ENCODE results near the gene DCT. TPM values are rescaled to one million over a fixed set of nuclear protein-coding genes. Genes with fewer than 3 reads are reported as not detected.
"Not testable (repeated sequence)": the region's sequence is repeated elsewhere in the genome, so short reads cannot be mapped to it uniquely, and the experiment has no call there.

DCT gene
- not detected in 2 replicates for total RNA-seq (2021)
- not detected for Bru-seq, nascent RNA
- percentile 6 among the genes with signal in this experiment for BruChase-seq, experiment 1, labeled RNA remaining after a 2-hour chase
- percentile 7 among the genes with signal in this experiment for BruChase-seq, experiment 2, labeled RNA remaining after a 6-hour chase
- long read RNA-seq: 0 reads

GRCh38 chr13:94479616-94480015 lies at the start of gene DCT:
Gene DCT (minus strand): TSS chr13:94479682. CDS start chr13:94479255, 427 bp downstream.
- Histone ChIP-seq H3K36me3 (ENCODE audit: insufficient read depth, low read length, poor library complexity, severe bottlenecking) (no peaks in the 10 kb centered on the region), H3K4me3 (ENCODE audit: low read depth, low read length, poor library complexity, severe bottlenecking) (no peak within 1 kb of the TSS), H3K27ac (ENCODE audit: low read depth, low read length, poor library complexity, severe bottlenecking) (no peak within 1 kb of the TSS), H3K27me3 (replicated peaks; ENCODE audit: insufficient read depth, low read depth, low read length, poor library complexity) (no peaks in the 10 kb centered on the region), H3K9me3 (ENCODE audit: low read depth, low read length, poor library complexity, severe bottlenecking) (no peaks in the 10 kb centered on the region), H3K4me1 (ENCODE audit: insufficient read depth, low read length, poor library complexity, severe bottlenecking) (peaks cover 5% of the 10 kb centered on the region)
- TF ChIP-seq CTCF (conservative IDR thresholded peaks at IDR 0.05; ENCODE audit: low read depth, low read length): no peak
- no peak for TF ChIP-seq EZH2 (IDR thresholded peaks at IDR 0.05; ENCODE audit: borderline replicate concordance, low read depth, low read length, poor library complexity, severe bottlenecking)
- intact Hi-C loops (cut with micrococcal nuclease; ENCODE audit: unreplicated experiment): no loop called here
- no TSS peak for BruUV-seq (replicated peaks)
- CTCF ChIA-PET: no interaction called here
- no peak for DNase-seq (ENCODE audit: low spot score)
- POLR2A ChIA-PET (ENCODE audit: low non-redundant PET): no interaction called here

DNA sequence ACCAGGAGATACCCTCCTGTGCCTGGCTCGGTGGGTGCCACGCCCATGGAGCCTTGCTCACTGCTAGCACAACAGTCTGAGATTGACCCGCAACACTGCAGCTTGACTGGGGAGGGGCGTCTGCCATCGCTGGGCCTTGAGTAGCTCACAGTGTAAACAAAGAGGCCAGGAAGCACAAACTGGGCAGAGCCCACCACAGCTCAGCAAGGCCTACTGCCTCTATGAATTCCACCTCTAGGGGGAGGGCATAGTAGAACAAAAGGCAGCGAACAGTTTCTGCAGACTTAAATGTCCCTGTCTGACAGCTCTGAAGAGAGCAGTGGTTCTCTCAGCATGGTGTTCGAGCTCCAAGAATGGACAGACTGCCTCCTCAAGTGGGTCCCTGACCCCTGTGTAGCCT lies 47.5 kb upstream of the DCT start:
- H3K36me3 ChIP-seq (ENCODE audit: insufficient read depth, low read length, poor library complexity, severe bottlenecking); intact Hi-C loops (cut with micrococcal nuclease; ENCODE audit: unreplicated experiment); CTCF ChIA-PET; H3K4me1 ChIP-seq (ENCODE audit: insufficient read depth, low read length, poor library complexity, severe bottlenecking); DNase-seq (ENCODE audit: low spot score); H3K4me3 ChIP-seq (ENCODE audit: low read depth, low read length, poor library complexity, severe bottlenecking); H3K27me3 ChIP-seq (replicated peaks; ENCODE audit: insufficient read depth, low read depth, low read length, poor library complexity); H3K9me3 ChIP-seq (ENCODE audit: low read depth, low read length, poor library complexity, severe bottlenecking); H3K27ac ChIP-seq (ENCODE audit: low read depth, low read length, poor library complexity, severe bottlenecking); BruUV-seq (replicated peaks); POLR2A ChIA-PET (ENCODE audit: low non-redundant PET): not testable (repeated sequence)

GRCh38 chr13:94525781-94526180 lies 46.3 kb upstream of the DCT start:
- POLR2A ChIA-PET (ENCODE audit: low non-redundant PET): no interaction called here
- Histone ChIP-seq H3K27ac (ENCODE audit: low read depth, low read length, poor library complexity, severe bottlenecking) (no peak overlapping the region), H3K4me1 (ENCODE audit: insufficient read depth, low read length, poor library complexity, severe bottlenecking) (no peaks in the 10 kb centered on the region), H3K27me3 (replicated peaks; ENCODE audit: insufficient read depth, low read depth, low read length, poor library complexity) (peaks cover 3% of the 10 kb centered on the region), H3K36me3 (ENCODE audit: insufficient read depth, low read length, poor library complexity, severe bottlenecking) (no peaks in the 10 kb centered on the region), H3K9me3 (ENCODE audit: low read depth, low read length, poor library complexity, severe bottlenecking) (no peaks in the 10 kb centered on the region), H3K4me3 (ENCODE audit: low read depth, low read length, poor library complexity, severe bottlenecking) (no peak overlapping the region)
- CTCF ChIA-PET: no interaction called here
- TF ChIP-seq EZH2 (IDR thresholded peaks at IDR 0.05; ENCODE audit: borderline replicate concordance, low read depth, low read length, poor library complexity, severe bottlenecking) (no peak), CTCF (conservative IDR thresholded peaks at IDR 0.05; ENCODE audit: low read depth, low read length) (no peak)
- no peak for DNase-seq (ENCODE audit: low spot score)
- no TSS peak for BruUV-seq (replicated peaks)
- intact Hi-C loops (cut with micrococcal nuclease; ENCODE audit: unreplicated experiment): no loop called here

DNA sequence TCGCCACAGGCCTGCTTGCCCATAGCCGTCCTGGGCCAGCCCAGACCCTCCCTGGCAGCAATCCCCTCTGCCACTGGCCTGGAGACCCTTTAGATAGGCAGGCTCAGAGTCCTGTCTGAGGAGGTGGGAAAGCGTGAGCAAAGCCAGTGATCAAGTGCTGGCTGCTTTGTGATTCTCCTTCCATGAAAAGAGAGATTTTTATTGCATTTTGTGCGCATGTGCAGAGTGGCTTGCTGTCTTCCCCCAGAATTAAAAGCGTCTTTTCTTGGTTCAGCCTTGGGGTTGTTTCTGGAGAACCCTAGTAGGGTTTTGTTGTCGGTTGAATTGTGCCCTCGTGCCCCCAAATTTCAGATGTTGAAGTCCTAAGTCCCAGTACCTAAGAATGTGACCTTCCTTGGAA lies 44.9 kb upstream of the DCT start:
- Histone ChIP-seq H3K27me3 (replicated peaks; ENCODE audit: insufficient read depth, low read depth, low read length, poor library complexity) (peaks cover under 1% of the 10 kb centered on the region), H3K9me3 (ENCODE audit: low read depth, low read length, poor library complexity, severe bottlenecking) (no peaks in the 10 kb centered on the region), H3K4me3 (ENCODE audit: low read depth, low read length, poor library complexity, severe bottlenecking) (no peak overlapping the region), H3K4me1 (ENCODE audit: insufficient read depth, low read length, poor library complexity, severe bottlenecking) (no peaks in the 10 kb centered on the region), H3K27ac (ENCODE audit: low read depth, low read length, poor library complexity, severe bottlenecking) (no peak overlapping the region), H3K36me3 (ENCODE audit: insufficient read depth, low read length, poor library complexity, severe bottlenecking) (no peaks in the 10 kb centered on the region)
- ChIA-PET CTCF (no interaction called here), POLR2A (ENCODE audit: low non-redundant PET) (no interaction called here)
- BruUV-seq (replicated peaks): no TSS peak
- no peak for TF ChIP-seq CTCF (conservative IDR thresholded peaks at IDR 0.05; ENCODE audit: low read depth, low read length)
- intact Hi-C loops (cut with micrococcal nuclease; ENCODE audit: unreplicated experiment): no loop called here
- no peak for DNase-seq (ENCODE audit: low spot score)
